ENCODE data around the gene HIGD1A.

HIGD1A gene

DNA sequence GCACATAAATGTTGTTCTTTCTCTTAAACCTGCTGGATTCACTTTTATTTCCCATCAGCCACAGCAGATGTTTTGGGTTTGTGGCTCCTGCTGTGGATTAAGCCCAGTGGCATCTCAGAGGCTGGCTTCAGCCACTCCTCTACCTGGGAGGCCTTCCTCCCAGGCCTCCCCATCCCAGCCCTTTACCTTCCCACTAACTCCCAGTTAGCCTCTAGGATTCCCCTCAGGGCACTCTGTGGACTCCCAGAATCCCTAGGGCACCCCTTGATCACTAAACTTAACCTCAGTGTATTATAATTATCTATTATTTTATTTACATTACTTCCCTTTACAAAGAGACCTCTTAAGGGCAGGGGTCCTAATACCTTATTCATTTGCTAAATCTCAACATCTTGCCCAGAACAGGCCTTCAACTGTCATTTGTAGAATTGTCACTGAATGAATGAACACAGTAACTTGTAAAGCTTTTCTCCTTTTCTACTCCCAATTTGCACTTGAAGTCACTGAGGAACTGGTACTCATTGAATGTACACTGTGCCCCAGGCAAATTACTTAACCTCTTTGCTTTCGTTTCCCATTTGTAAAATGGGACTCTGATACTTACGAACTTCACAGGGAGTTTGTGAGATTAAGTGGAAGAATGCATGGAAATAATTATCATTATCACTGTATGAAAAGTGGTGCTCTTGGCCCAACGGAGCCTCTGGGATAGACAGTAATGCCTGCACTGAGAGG is 39.6 kb downstream of the HIGD1A start:
- H3K4me3 ChIP-seq (ENCODE audit: low read length) = no peak overlapping the region
- TF ChIP-seq ZNF274 (IDR thresholded peaks at IDR 0.05; ENCODE audit: low read depth, low read length) = no peak

DNA sequence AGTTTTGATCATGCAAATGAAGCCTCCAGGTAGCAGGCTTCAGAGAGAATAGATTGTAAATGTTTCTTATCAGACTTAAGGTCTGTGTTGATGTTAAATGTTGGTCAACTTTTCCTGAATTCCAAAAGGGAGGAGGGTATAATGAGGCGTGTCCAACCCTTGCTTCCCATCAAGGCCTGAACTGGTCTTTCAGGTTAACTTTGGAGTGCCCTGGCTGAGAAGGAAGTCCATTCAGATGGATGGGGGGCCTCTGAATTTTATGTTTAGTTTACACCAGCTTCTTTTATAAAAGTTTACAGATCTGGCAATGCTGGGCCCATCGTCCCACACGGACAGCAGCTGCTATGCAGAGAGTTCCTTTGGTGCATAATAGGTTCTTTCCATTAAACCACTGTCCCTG is 40.2 kb downstream of the HIGD1A start:
- H3K4me3 ChIP-seq (ENCODE audit: low read length) = no peak overlapping the region
- no peak for TF ChIP-seq ZNF274 (IDR thresholded peaks at IDR 0.05; ENCODE audit: low read depth, low read length)

DNA sequence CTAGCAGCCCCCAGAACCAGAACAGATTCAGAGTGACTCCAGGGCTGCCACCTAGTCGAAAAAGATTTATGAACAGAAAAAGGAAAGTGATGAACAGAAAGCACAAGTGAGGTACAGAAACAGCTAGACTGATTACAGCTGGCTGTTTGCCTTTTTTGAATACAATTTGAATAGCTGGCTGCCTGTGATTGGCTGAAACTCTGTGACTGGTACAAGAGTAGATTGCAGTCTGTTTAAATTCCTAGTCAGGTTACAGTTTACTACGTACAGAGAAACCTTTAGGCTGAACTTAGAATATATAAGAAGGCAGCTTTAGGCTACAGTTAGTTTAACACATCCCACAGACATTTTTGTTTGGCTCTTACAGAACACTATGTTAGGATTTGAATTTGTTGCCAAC is 41.3 kb downstream of the HIGD1A start:
- TF ChIP-seq ZNF274 (IDR thresholded peaks at IDR 0.05; ENCODE audit: low read depth, low read length) = no peak
- no peak overlapping the region for H3K4me3 ChIP-seq (ENCODE audit: low read length)

DNA sequence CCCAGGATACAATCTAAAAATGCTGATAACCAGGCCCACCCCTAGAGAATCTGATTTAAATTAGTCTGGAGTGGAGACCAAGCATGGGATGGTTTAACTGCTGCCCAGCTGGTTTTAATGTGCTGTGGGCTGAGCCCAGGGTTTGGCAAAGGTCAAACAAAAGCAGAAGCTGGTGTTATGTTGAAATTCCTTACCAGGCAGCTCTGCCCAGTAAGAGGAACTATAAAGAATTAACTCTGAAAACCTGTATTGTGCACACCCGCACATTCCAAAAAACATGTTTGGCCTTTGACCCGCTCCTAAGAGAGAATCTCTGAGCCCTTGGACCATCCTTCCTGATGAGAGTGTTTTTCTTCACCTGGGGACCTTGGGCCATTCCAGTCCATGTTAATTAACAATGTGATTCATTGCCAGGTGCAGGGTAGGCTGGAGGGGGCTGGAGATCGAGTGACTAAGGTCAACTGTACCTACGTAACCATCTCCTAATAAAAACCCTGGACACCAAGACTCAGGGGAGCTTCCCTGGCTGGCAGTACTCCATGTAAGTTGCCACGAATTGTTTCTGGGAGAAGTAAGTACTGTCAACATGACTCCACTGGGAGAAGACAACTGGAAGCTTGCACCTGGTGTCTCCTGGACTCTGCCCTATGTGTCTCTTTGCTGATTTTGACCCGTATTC is 42.1 kb downstream of the HIGD1A start:
- H3K4me3 ChIP-seq (ENCODE audit: low read length) = no peak overlapping the region
- no peak for TF ChIP-seq ZNF274 (IDR thresholded peaks at IDR 0.05; ENCODE audit: low read depth, low read length)

- TF ChIP-seq ZNF274 (IDR thresholded peaks at IDR 0.05; ENCODE audit: low read depth, low read length) = no peak
- H3K4me3 ChIP-seq (ENCODE audit: low read length) = no peak overlapping the region
Measured at GRCh38 chr3:42758126-42758525, 46.2 kb downstream of the HIGD1A start.

DNA sequence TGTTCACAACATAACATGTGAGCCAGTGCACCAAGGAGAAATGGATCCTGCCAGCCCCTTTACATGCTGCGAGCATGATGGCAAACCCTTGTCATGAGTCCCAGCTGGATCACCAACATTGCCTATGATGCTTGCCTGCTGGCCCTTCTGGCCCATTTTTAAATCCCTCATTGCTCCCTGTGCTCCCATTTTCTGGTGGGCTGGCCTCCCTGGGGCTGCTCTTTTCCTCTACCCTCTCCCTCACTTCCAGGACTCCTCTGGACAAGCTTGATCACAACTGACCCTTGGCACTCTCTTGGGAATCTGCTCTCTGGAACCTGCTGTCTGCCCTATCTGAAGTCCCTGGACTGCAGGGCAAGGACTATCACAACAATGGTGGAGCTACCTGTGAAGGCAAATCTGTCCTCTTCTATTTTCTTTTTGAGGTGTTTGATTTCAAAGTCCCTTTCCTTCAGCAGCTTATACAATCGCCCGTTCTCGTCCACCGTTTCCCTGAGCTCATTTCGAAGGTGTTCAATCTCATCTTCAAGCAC is 47.5 kb downstream of the HIGD1A start:
- no peak for TF ChIP-seq ZNF274 (IDR thresholded peaks at IDR 0.05; ENCODE audit: low read depth, low read length)
- no peak overlapping the region for H3K4me3 ChIP-seq (ENCODE audit: low read length)

GRCh38 chr3:42755681-42756578 is 48.4 kb downstream of the HIGD1A start:
- H3K4me3 ChIP-seq (ENCODE audit: low read length) = no peak overlapping the region

DNA sequence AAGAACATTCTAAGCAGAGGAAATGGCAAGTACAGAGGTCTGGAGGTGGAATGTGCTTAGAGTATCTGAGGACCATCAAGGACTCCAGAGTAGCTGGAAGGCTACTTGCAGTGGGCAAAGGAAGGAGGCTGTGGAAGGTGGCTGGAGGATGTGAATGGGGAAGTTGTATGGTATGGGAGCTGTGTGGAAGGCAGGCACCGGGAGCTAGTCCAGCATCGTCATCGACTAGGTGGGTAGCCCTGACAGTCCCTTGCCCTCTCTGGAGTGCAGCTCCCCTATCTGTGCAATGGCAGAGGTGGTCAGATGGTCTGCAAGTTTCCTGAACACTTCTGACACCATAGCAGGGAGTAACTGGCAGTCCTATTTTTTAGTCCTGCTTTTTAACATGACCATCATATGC is 50.5 kb downstream of the HIGD1A start:
- no peak for TF ChIP-seq ZNF274 (IDR thresholded peaks at IDR 0.05; ENCODE audit: low read depth, low read length)
- no peak overlapping the region for H3K4me3 ChIP-seq (ENCODE audit: low read length)

More at GRCh38 chr3:42755681-42756578, 48.4 kb downstream of the HIGD1A start:
- no peak for TF ChIP-seq ZNF274 (IDR thresholded peaks at IDR 0.05; ENCODE audit: low read depth, low read length)

- no peak overlapping the region for H3K4me3 ChIP-seq (ENCODE audit: low read length)
- no peak for TF ChIP-seq ZNF274 (IDR thresholded peaks at IDR 0.05; ENCODE audit: low read depth, low read length)
Measured at GRCh38 chr3:42752961-42753360, 51.3 kb downstream of the HIGD1A start.

GRCh38 chr3:42752441-42752840 is 51.8 kb downstream of the HIGD1A start:
- no peak for TF ChIP-seq ZNF274 (IDR thresholded peaks at IDR 0.05; ENCODE audit: low read depth, low read length)
- H3K4me3 ChIP-seq (ENCODE audit: low read length) = no peak overlapping the region

GRCh38 chr3:42751609-42752008 is 52.7 kb downstream of the HIGD1A start:
- TF ChIP-seq ZNF274 (IDR thresholded peaks at IDR 0.05; ENCODE audit: low read depth, low read length) = no peak
- no peak overlapping the region for H3K4me3 ChIP-seq (ENCODE audit: low read length)

GRCh38 chr3:42750834-42751233 is 53.5 kb downstream of the HIGD1A start:
- no peak for TF ChIP-seq ZNF274 (IDR thresholded peaks at IDR 0.05; ENCODE audit: low read depth, low read length)
- no peak overlapping the region for H3K4me3 ChIP-seq (ENCODE audit: low read length)

- no peak overlapping the region for H3K4me3 ChIP-seq (ENCODE audit: low read length)
- no peak for TF ChIP-seq ZNF274 (IDR thresholded peaks at IDR 0.05; ENCODE audit: low read depth, low read length)
Measured at GRCh38 chr3:42749753-42750231, 54.5 kb downstream of the HIGD1A start.

All from GM08714 (cell line).